ENCODE data around the gene PRKCA.

DNA sequence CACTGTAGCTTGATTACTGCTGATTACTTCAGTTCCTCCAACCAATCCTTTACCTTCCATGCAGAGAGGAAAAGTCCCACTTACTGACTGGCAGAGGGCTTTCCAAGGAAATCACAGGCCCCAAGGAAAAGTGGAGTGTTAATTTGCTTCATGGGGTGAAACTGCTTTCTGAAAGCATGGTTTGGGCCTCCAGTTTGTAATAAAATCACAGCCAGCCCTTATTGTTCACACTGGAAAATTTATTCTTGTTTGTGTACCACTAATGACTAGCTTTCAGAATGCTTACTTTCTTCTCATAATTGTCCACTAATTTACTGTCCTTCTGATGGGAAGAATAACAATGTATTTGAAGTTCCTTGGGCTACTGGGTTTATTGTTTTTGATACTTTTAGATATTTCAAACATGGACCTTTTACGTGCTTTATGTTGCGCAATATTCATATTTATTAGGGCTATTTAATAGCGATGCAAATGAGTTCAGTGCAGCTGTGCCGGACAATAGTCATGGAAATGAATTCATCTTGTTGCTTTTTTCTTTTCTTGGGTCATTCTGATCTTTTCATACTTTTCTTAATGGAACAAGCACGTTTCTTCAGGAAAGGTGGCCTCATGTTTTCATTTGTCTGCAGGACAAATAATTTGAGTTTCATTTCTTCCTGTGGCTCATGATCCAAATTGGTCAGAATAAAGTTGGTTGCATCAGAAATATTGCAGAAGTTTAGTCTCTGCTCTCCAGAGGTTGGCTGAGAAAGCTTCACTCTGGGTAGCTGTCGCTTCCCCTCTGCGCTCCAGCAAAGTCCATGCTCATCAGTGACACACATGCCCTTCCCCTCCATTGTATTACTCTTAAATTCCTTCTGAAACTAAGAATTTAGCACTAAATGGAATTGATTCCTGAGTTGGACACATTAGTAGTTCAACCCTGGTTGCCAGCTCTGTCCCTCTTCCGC lies 128.7 kb downstream of the PRKCA start:
- TF ChIP-seq, protein P1, sequence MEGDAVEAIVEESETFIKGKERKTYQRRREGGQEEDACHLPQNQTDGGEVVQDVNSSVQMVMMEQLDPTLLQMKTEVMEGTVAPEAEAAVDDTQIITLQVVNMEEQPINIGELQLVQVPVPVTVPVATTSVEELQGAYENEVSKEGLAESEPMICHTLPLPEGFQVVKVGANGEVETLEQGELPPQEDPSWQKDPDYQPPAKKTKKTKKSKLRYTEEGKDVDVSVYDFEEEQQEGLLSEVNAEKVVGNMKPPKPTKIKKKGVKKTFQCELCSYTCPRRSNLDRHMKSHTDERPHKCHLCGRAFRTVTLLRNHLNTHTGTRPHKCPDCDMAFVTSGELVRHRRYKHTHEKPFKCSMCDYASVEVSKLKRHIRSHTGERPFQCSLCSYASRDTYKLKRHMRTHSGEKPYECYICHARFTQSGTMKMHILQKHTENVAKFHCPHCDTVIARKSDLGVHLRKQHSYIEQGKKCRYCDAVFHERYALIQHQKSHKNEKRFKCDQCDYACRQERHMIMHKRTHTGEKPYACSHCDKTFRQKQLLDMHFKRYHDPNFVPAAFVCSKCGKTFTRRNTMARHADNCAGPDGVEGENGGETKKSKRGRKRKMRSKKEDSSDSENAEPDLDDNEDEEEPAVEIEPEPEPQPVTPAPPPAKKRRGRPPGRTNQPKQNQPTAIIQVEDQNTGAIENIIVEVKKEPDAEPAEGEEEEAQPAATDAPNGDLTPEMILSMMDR (conservative IDR thresholded peaks at IDR 0.05; ENCODE audit: low read depth, low read length): no peak
- TF ChIP-seq EZH2phosphoT487 (IDR thresholded peaks at IDR 0.05; ENCODE audit: borderline replicate concordance, low read length) (no peak), EZH2 (IDR thresholded peaks at IDR 0.05; ENCODE audit: low read length, unreplicated experiment) (no peak)
